Fibroblast of upper back skin (primary cell): ENCODE measurements around the gene MYO7B.
A peak's percentile ranks its signal among the peaks of the same experiment; 100 is the strongest.

Source experiments
- DNase-seq: peaks from one replicate; pipeline ENCODE4 v3.0.0-alpha.2; 2013

MYO7B gene

GRCh38 chr2:127535422-127535901, at the start of gene MYO7B:
Gene MYO7B, plus strand, starts transcription at chr2:127535683. Its CDS starts 24,040 bp downstream, at chr2:127559723.
- no peak for DNase-seq

GRCh38 chr2:127485694-127486071, 49.8 kb upstream of the MYO7B start:
- no peak for DNase-seq

- no peak for DNase-seq
Measured at GRCh38 chr2:127486247-127487058, 49.0 kb upstream of the MYO7B start.

GRCh38 chr2:127490283-127490682, 45.2 kb upstream of the MYO7B start:
- DNase-seq: no peak

- DNase-seq: peak; percentile 10
Measured at GRCh38 chr2:127498386-127498785, 37.1 kb upstream of the MYO7B start.

GRCh38 chr2:127503491-127503890, 32.0 kb upstream of the MYO7B start:
- no peak for DNase-seq

- peak; percentile 27 for DNase-seq
Measured at GRCh38 chr2:127504552-127505430, 30.7 kb upstream of the MYO7B start.

GRCh38 chr2:127506510-127506909, 29.0 kb upstream of the MYO7B start:
- no peak for DNase-seq

GRCh38 chr2:127508023-127508630, 27.4 kb upstream of the MYO7B start:
- peak; percentile 23 for DNase-seq

GRCh38 chr2:127508631-127509034, 26.9 kb upstream of the MYO7B start:
- DNase-seq: peak; percentile 100

- DNase-seq: no peak
Measured at GRCh38 chr2:127510073-127510472, 25.4 kb upstream of the MYO7B start.

GRCh38 chr2:127511090-127511695, 24.3 kb upstream of the MYO7B start:
- DNase-seq: no peak

GRCh38 chr2:127511917-127512316, 23.6 kb upstream of the MYO7B start:
- DNase-seq: no peak

- no peak for DNase-seq
Measured at GRCh38 chr2:127512362-127512761, 23.1 kb upstream of the MYO7B start.

- DNase-seq: no peak
Measured at GRCh38 chr2:127514076-127514475, 21.4 kb upstream of the MYO7B start.

GRCh38 chr2:127514485-127514884, 21.0 kb upstream of the MYO7B start:
- DNase-seq: no peak

GRCh38 chr2:127515383-127515915, 20.0 kb upstream of the MYO7B start:
- DNase-seq: no peak

GRCh38 chr2:127516041-127516762, 19.3 kb upstream of the MYO7B start:
- DNase-seq: peak; percentile 74

GRCh38 chr2:127517465-127517864, 18.0 kb upstream of the MYO7B start:
- no peak for DNase-seq

GRCh38 chr2:127520424-127520823, 15.1 kb upstream of the MYO7B start:
- no peak for DNase-seq

GRCh38 chr2:127523269-127523939, 12.1 kb upstream of the MYO7B start:
- no peak for DNase-seq
